Measurements from ENCODE around the gene SOX6.

The SOX6 gene

GRCh38 chr11:16191212-16191867 is 165.0 kb downstream of the SOX6 start:
- DNase-seq (ENCODE audit: low read depth in 2 of 2) = no peak

- DNase-seq (ENCODE audit: low read depth in 2 of 2) = no peak
Observed at GRCh38 chr11:16186680-16187079, 169.7 kb downstream of the SOX6 start.

GRCh38 chr11:16185042-16185441 is 171.3 kb downstream of the SOX6 start:
- DNase-seq (ENCODE audit: low read depth in 2 of 2) = no peak

GRCh38 chr11:16184588-16184987 is 171.8 kb downstream of the SOX6 start:
- no peak for DNase-seq (ENCODE audit: low read depth in 2 of 2)

GRCh38 chr11:16182553-16182952 is 173.8 kb downstream of the SOX6 start:
- DNase-seq (ENCODE audit: low read depth in 2 of 2) = no peak

GRCh38 chr11:16180868-16181267 is 175.5 kb downstream of the SOX6 start:
- DNase-seq (ENCODE audit: low read depth in 2 of 2) = no peak

GRCh38 chr11:16179676-16180075 is 176.7 kb downstream of the SOX6 start:
- no peak for DNase-seq (ENCODE audit: low read depth in 2 of 2)

- no peak for DNase-seq (ENCODE audit: low read depth in 2 of 2)
Observed at GRCh38 chr11:16178273-16178672, 178.1 kb downstream of the SOX6 start.

GRCh38 chr11:16177688-16178087 is 178.7 kb downstream of the SOX6 start:
- no peak for DNase-seq (ENCODE audit: low read depth in 2 of 2)

- no peak for DNase-seq (ENCODE audit: low read depth in 2 of 2)
Observed at GRCh38 chr11:16173798-16174197, 182.5 kb downstream of the SOX6 start.

GRCh38 chr11:16171882-16172281 is 184.5 kb downstream of the SOX6 start:
- no peak for DNase-seq (ENCODE audit: low read depth in 2 of 2)

GRCh38 chr11:16169956-16170847 is 186.1 kb downstream of the SOX6 start:
- no peak for DNase-seq (ENCODE audit: low read depth in 2 of 2)

GRCh38 chr11:16169541-16169940 is 186.8 kb downstream of the SOX6 start:
- no peak for DNase-seq (ENCODE audit: low read depth in 2 of 2)

- DNase-seq (ENCODE audit: low read depth in 2 of 2) = no peak
Observed at GRCh38 chr11:16167706-16168487, 188.4 kb downstream of the SOX6 start.

GRCh38 chr11:16166571-16166970 is 189.8 kb downstream of the SOX6 start:
- DNase-seq (ENCODE audit: low read depth in 2 of 2) = no peak

GRCh38 chr11:16160146-16160545 is 196.2 kb downstream of the SOX6 start:
- no peak for DNase-seq (ENCODE audit: low read depth in 2 of 2)

- no peak for DNase-seq (ENCODE audit: low read depth in 2 of 2)
Observed at GRCh38 chr11:16158426-16158994, 197.8 kb downstream of the SOX6 start.

- no peak for DNase-seq (ENCODE audit: low read depth in 2 of 2)
Observed at GRCh38 chr11:16157327-16157726, 199.0 kb downstream of the SOX6 start.

GRCh38 chr11:16155448-16155847 is 200.9 kb downstream of the SOX6 start:
- no peak for DNase-seq (ENCODE audit: low read depth in 2 of 2)

- DNase-seq (ENCODE audit: low read depth in 2 of 2) = no peak
Observed at GRCh38 chr11:16154715-16155396, 201.5 kb downstream of the SOX6 start.

GRCh38 chr11:16153951-16154350 is 202.4 kb downstream of the SOX6 start:
- no peak for DNase-seq (ENCODE audit: low read depth in 2 of 2)

Data from stimulated activated CD4-positive, alpha-beta T cell treated with anti-CD3 and anti-CD28 coated beads, Interleukin-1b, Interleukin-23, amount 100 ng/mL, for 1 hour (primary cell).